Measurements from ENCODE around the gene PHF5A. TPM values are rescaled to one million over a fixed set of nuclear protein-coding genes. Genes with fewer than 3 reads are reported as not detected.

PHF5A gene
- total RNA-seq, 1 donor from 2014 or later, result 36.1 TPM

DNA sequence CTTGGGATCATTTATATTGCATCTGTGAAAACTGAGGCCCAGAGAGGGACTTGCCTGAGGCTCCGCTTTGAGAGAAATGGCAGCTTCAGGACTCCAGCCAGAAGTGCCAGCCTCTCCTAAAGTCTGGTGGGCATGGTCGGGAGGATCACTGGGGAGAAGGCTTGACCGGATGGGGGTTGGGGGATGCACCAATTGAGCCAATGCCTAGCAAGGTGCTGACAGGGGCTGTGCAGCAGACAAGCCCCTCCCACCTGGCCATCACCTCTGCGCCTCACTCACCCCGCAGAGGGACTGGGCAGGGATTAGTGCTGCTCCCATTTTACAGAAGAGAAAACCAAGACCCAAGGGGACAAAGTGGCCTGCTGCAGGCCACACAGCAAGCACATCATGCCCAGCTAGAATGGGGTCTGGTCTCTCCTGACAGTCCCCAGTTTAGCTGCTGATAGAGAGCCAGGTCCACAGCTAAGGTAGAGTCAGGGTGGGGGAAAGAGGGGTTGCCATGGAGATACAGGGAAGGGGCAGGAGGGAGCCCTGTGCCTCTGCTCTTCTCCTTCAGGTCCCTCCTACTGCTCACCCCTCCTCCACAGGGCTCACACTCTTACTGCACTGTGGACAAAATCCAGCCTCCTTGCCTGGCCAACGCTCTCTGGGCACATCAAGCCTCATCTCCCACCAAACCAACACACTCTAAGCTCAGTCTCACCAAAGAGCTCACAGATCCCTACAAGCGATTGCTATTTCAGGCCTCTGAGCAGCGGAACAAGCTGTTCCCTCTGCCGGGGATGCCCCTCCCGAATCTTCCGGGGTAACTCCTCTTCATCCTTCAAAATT, 57.3 kb downstream of the PHF5A start:
- H3K9me3 Mint-ChIP-seq (ENCODE audit: unreplicated experiment), result peaks cover 6% of the 10 kb centered on the region
- H3K27ac Mint-ChIP-seq (ENCODE audit: unreplicated experiment), result no peak overlapping the region
- TF ChIP-seq, protein P1, sequence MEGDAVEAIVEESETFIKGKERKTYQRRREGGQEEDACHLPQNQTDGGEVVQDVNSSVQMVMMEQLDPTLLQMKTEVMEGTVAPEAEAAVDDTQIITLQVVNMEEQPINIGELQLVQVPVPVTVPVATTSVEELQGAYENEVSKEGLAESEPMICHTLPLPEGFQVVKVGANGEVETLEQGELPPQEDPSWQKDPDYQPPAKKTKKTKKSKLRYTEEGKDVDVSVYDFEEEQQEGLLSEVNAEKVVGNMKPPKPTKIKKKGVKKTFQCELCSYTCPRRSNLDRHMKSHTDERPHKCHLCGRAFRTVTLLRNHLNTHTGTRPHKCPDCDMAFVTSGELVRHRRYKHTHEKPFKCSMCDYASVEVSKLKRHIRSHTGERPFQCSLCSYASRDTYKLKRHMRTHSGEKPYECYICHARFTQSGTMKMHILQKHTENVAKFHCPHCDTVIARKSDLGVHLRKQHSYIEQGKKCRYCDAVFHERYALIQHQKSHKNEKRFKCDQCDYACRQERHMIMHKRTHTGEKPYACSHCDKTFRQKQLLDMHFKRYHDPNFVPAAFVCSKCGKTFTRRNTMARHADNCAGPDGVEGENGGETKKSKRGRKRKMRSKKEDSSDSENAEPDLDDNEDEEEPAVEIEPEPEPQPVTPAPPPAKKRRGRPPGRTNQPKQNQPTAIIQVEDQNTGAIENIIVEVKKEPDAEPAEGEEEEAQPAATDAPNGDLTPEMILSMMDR (IDR thresholded peaks at IDR 0.05; ENCODE audit: partially characterized antibody, unreplicated experiment), result no peak
- H3K4me3 Mint-ChIP-seq (ENCODE audit: unreplicated experiment), result peak overlapping the region; percentile 31
- no peak for DNase-seq
- H3K4me1 Mint-ChIP-seq (ENCODE audit: low read depth, unreplicated experiment), result peaks cover 10% of the 10 kb centered on the region
- peaks cover 1% of the 10 kb centered on the region for H3K27me3 Mint-ChIP-seq (ENCODE audit: unreplicated experiment)
- no peaks in the 10 kb centered on the region for H3K36me3 Mint-ChIP-seq (ENCODE audit: unreplicated experiment)

GRCh38 chr22:41410311-41410751, 58.2 kb downstream of the PHF5A start:
- no peaks in the 10 kb centered on the region for H3K27me3 Mint-ChIP-seq (ENCODE audit: unreplicated experiment)
- no peak for DNase-seq
- no peak overlapping the region for H3K4me3 Mint-ChIP-seq (ENCODE audit: unreplicated experiment)
- H3K36me3 Mint-ChIP-seq (ENCODE audit: unreplicated experiment), result no peaks in the 10 kb centered on the region
- no peak overlapping the region for H3K27ac Mint-ChIP-seq (ENCODE audit: unreplicated experiment)
- H3K9me3 Mint-ChIP-seq (ENCODE audit: unreplicated experiment), result peaks cover 6% of the 10 kb centered on the region
- TF ChIP-seq, protein P1 (IDR thresholded peaks at IDR 0.05; ENCODE audit: partially characterized antibody, unreplicated experiment), result no peak
- H3K4me1 Mint-ChIP-seq (ENCODE audit: low read depth, unreplicated experiment), result peaks cover 10% of the 10 kb centered on the region

Other genes starting within 250 kb of the PHF5A start
- gene CHADL, start 227.8 kb downstream of the PHF5A start, total RNA-seq (ENCODE audit: unreplicated experiment), result 0.27 TPM
- gene RANGAP1, start 182.5 kb downstream of the PHF5A start, total RNA-seq (ENCODE audit: unreplicated experiment), result 80.8 TPM
- gene ZC3H7B, start 167.2 kb downstream of the PHF5A start, total RNA-seq (ENCODE audit: unreplicated experiment), result 51.6 TPM
- gene TEF, start 86.8 kb downstream of the PHF5A start, total RNA-seq (ENCODE audit: unreplicated experiment), result 13.9 TPM
- gene TOB2, start 21.9 kb downstream of the PHF5A start, total RNA-seq (ENCODE audit: unreplicated experiment), result 43.3 TPM
- 114 TPM for gene ACO2, start 425 bp upstream of the PHF5A start, total RNA-seq (ENCODE audit: unreplicated experiment)
- 24.6 TPM for gene POLR3H, start 75.8 kb upstream of the PHF5A start, total RNA-seq (ENCODE audit: unreplicated experiment)
- 4.7 TPM for gene CSDC2, start 92.3 kb upstream of the PHF5A start, total RNA-seq (ENCODE audit: unreplicated experiment)
- gene PMM1, start 121.1 kb upstream of the PHF5A start, total RNA-seq (ENCODE audit: unreplicated experiment), result 35.0 TPM
- 34.5 TPM for gene DESI1, start 152.4 kb upstream of the PHF5A start, total RNA-seq (ENCODE audit: unreplicated experiment)
- 155 TPM for gene XRCC6, start 152.6 kb upstream of the PHF5A start, total RNA-seq (ENCODE audit: unreplicated experiment)
- 93.5 TPM for gene SNU13, start 220.2 kb upstream of the PHF5A start, total RNA-seq (ENCODE audit: unreplicated experiment)
- gene MEI1, start 230.8 kb upstream of the PHF5A start, total RNA-seq (ENCODE audit: unreplicated experiment), result 0.64 TPM